Neural progenitor cell (in vitro differentiated cells): ENCODE results near the gene TAS2R14. TPM values are rescaled to one million over a fixed set of nuclear protein-coding genes. Genes with fewer than 3 reads are reported as not detected.

Source experiments
- DNase-seq: peaks from one replicate; pipeline ENCODE4 v3.0.0-alpha.2; 2016; ENCODE audit warnings: low spot score
- H2AFZ ChIP-seq: fragments of 200-600 bp; sonication (generic); replicated peaks from 2 replicates; pipeline ENCODE4 v1.6.1; 2016; ENCODE audit warnings: antibody characterized with exemption
- H3F3A ChIP-seq: fragments of 200-600 bp; sonication (generic); 2 replicates; pipeline ENCODE4 v1.6.1; 2016; ENCODE audit warnings: antibody characterized with exemption, low read depth
- H3K27ac ChIP-seq: fragments of 200-600 bp; sonication (generic); 2 replicates; pipeline ENCODE4 v1.5.1; 2016; ENCODE audit warnings: mild to moderate bottlenecking
- H3K27me3 ChIP-seq: fragments of 200-600 bp; sonication (generic); 2 replicates; pipeline ENCODE4 v1.6.1; 2016; ENCODE audit warnings: mild to moderate bottlenecking, moderate library complexity
- H3K36me3 ChIP-seq: fragments of 200-600 bp; sonication (generic); 2 replicates; pipeline ENCODE4 v1.5.1; 2016
- H3K4me1 ChIP-seq: fragments of 200-600 bp; sonication (generic); 2 replicates; pipeline ENCODE4 v1.6.1; 2016; ENCODE audit warnings: mixed run types
- H3K4me2 ChIP-seq: fragments of 200-600 bp; sonication (generic); 2 replicates; pipeline ENCODE4 v1.6.1; 2016
- H3K4me3 ChIP-seq: fragments of 200-600 bp; sonication (generic); 2 replicates; pipeline ENCODE4 v1.5.1; 2016
- H3K79me2 ChIP-seq: fragments of 200-600 bp; sonication (generic); 2 replicates; pipeline ENCODE4 v1.6.1; 2016; ENCODE audit warnings: low read depth
- H3K9ac ChIP-seq: fragments of 200-600 bp; sonication (generic); 2 replicates; pipeline ENCODE4 v1.6.1; 2016
- H3K9me3 ChIP-seq: fragments of 200-600 bp; sonication (generic); 2 replicates; pipeline ENCODE4 v1.5.1; 2016; ENCODE audit warnings: low read depth
- H4K20me1 ChIP-seq: fragments of 200-600 bp; sonication (generic); 2 replicates; pipeline ENCODE4 v1.6.1; 2016; ENCODE audit warnings: low read depth
- H3K27ac Mint-ChIP-seq: 3 replicates; pipeline ENCODE4 v1.8.0; 2021; ENCODE audit warnings: mixed read lengths
- H3K27me3 Mint-ChIP-seq: 2 replicates; pipeline ENCODE4 v1.8.0; 2022; ENCODE audit warnings: low read depth, mild to moderate bottlenecking, inconsistent platforms, moderate library complexity, mixed read lengths; ENCODE audit not compliant: insufficient read depth
- H3K36me3 Mint-ChIP-seq: 3 replicates; pipeline ENCODE4 v1.8.0; 2021; ENCODE audit warnings: mixed read lengths
- H3K4me1 Mint-ChIP-seq: 3 replicates; pipeline ENCODE4 v1.8.0; 2021; ENCODE audit warnings: mixed read lengths
- H3K4me3 Mint-ChIP-seq: 3 replicates; pipeline ENCODE4 v1.8.0; 2021; ENCODE audit warnings: mild to moderate bottlenecking, moderate library complexity, mixed read lengths
- H3K9me3 Mint-ChIP-seq: 3 replicates; pipeline ENCODE4 v1.8.0; 2020; ENCODE audit warnings: mixed read lengths
- EZH2 ChIP-seq: fragments of 200-600 bp; sonication (generic); IDR thresholded peaks from 2 replicates; pipeline ENCODE4 v1.6.1; 2017; ENCODE audit warnings: antibody characterized with exemption, mild to moderate bottlenecking, moderate library complexity
- EZH2phosphoT487 ChIP-seq: fragments of 200-600 bp; sonication (generic); IDR thresholded peaks from 2 replicates; pipeline ENCODE4 v1.6.1; 2017; ENCODE audit warnings: antibody characterized with exemption
- total RNA-seq: library from RNA; depleted of rRNA; stranded (reverse); fragments of >200 nt; gene quantifications from 2 replicates; pipeline ENCODE4 v1.2.3, GENCODE V29; 2015; ENCODE audit warnings: low replicate concordance
- TF ChIP-seq, protein P1 (sequence below): fragments of 200-600 bp; sonication (generic); IDR thresholded peaks from 2 replicates; pipeline ENCODE4 v1.5.1; 2017; ENCODE audit warnings: antibody characterized with exemption, mild to moderate bottlenecking

Gene TAS2R14, protein sequence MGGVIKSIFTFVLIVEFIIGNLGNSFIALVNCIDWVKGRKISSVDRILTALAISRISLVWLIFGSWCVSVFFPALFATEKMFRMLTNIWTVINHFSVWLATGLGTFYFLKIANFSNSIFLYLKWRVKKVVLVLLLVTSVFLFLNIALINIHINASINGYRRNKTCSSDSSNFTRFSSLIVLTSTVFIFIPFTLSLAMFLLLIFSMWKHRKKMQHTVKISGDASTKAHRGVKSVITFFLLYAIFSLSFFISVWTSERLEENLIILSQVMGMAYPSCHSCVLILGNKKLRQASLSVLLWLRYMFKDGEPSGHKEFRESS
- 4.1 and 7.0 TPM in 2 replicates for total RNA-seq

DNA sequence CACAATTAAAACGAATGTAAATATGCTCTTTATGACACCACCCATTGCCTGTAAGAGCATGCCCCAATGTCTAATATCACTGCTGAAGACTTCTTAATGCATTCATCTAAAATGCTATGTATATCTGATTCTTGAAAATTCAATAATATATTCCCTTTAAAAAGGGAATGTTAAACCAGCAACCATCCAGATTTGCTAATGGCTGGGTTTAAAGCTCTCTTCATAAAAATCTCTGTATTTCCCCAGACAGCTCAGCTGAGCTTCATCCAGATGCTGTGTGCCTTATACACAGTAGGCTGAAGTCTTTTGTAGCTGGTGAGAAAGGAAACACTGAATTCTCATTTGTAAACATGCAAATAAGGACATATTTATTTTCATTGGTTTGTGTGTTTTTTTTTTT is at the start of gene TAS2R14:
Gene TAS2R14, minus strand, starts transcription at position 101 of the 400 bp plus-strand sequence. Its CDS starts 56 bp downstream, at position 45.
- peak within 1 kb of the TSS; percentile 55 for H3K27ac Mint-ChIP-seq
- H3K36me3 Mint-ChIP-seq = peaks cover 2% of the 10 kb centered on the region
- Histone ChIP-seq H3K9me3 (no peaks in the 10 kb centered on the region), H3K27ac (no peak within 1 kb of the TSS), H3K36me3 (no peaks in the 10 kb centered on the region), H3F3A (no peaks in the 10 kb centered on the region), H3K9ac (no peak within 1 kb of the TSS), H3K27me3 (no peaks in the 10 kb centered on the region), H3K4me2 (no peak within 1 kb of the TSS), H2AFZ (no peak within 1 kb of the TSS), H4K20me1 (no peaks in the 10 kb centered on the region), H3K4me3 (no peak within 1 kb of the TSS), H3K4me1 (no peaks in the 10 kb centered on the region), H3K79me2 (no peaks in the 10 kb centered on the region)
- H3K4me3 Mint-ChIP-seq = no peak within 1 kb of the TSS
- no peak for DNase-seq
- TF ChIP-seq EZH2phosphoT487 (no peak), EZH2 (no peak)
- TF ChIP-seq, protein P1, sequence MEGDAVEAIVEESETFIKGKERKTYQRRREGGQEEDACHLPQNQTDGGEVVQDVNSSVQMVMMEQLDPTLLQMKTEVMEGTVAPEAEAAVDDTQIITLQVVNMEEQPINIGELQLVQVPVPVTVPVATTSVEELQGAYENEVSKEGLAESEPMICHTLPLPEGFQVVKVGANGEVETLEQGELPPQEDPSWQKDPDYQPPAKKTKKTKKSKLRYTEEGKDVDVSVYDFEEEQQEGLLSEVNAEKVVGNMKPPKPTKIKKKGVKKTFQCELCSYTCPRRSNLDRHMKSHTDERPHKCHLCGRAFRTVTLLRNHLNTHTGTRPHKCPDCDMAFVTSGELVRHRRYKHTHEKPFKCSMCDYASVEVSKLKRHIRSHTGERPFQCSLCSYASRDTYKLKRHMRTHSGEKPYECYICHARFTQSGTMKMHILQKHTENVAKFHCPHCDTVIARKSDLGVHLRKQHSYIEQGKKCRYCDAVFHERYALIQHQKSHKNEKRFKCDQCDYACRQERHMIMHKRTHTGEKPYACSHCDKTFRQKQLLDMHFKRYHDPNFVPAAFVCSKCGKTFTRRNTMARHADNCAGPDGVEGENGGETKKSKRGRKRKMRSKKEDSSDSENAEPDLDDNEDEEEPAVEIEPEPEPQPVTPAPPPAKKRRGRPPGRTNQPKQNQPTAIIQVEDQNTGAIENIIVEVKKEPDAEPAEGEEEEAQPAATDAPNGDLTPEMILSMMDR = no peak
- peaks cover 3% of the 10 kb centered on the region for H3K4me1 Mint-ChIP-seq
- peaks cover 4% of the 10 kb centered on the region for H3K27me3 Mint-ChIP-seq
- H3K9me3 Mint-ChIP-seq = peaks cover 3% of the 10 kb centered on the region

DNA sequence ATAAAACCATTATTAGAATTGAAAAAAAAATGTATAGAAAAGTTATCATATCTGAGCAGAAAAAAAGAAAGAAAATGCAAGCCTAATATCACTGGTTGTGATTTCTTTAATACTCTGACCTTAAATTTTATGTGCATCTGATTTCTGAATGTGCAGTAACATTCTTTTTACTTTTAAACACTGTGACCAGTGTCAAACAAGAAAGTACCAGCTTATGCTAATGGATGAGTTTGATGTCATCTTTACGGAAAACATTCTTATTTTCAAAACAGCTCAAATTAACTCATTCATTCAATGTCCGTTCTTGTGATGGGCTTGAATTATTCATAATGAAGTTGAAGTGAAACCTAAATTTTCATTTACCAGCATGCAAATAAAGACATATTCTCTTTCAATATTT is 47.7 kb upstream of the TAS2R14 start, which contains the start of gene TAS2R50:
Gene TAS2R50, minus strand, starts transcription at position 101 of the 400 bp plus-strand sequence. Its CDS starts 52 bp downstream, at position 49.
- Histone ChIP-seq H3K9ac (no peak within 1 kb of the TSS), H2AFZ (no peak within 1 kb of the TSS), H3K4me1 (no peaks in the 10 kb centered on the region), H3K27me3 (no peaks in the 10 kb centered on the region), H4K20me1 (no peaks in the 10 kb centered on the region), H3F3A (no peaks in the 10 kb centered on the region), H3K9me3 (no peaks in the 10 kb centered on the region), H3K36me3 (peaks cover 5% of the 10 kb centered on the region), H3K79me2 (no peaks in the 10 kb centered on the region), H3K4me2 (no peak within 1 kb of the TSS), H3K27ac (no peak within 1 kb of the TSS), H3K4me3 (no peak within 1 kb of the TSS)
- DNase-seq = no peak
- no peaks in the 10 kb centered on the region for H3K27me3 Mint-ChIP-seq
- peaks cover 16% of the 10 kb centered on the region for H3K36me3 Mint-ChIP-seq
- no peak within 1 kb of the TSS for H3K4me3 Mint-ChIP-seq
- TF ChIP-seq EZH2phosphoT487 (no peak), EZH2 (no peak)
- TF ChIP-seq, protein P1 = no peak
- H3K9me3 Mint-ChIP-seq = peaks cover 7% of the 10 kb centered on the region
- H3K27ac Mint-ChIP-seq = no peak within 1 kb of the TSS
- H3K4me1 Mint-ChIP-seq = no peaks in the 10 kb centered on the region

DNA sequence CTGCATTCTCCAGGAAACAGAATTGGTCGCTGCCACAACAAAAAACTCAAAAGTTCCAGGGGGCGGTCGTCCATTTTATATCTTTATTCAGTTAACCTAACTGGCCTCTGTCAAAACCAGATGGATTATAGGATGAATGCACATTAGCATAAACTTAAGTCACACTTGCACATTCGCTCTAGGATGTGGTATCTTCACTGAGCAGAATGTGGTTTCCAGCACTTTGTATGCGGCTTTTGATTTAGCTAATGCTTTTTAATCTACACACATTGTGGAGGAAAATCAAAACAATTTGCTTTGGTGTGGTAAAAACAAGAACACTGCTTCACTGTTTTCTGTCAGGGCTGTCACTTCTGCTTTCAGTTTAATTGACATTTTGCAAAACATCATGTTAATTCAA is 43.2 kb upstream of the TAS2R14 start:
- Mint-ChIP-seq H3K9me3 (peaks cover 4% of the 10 kb centered on the region), H3K36me3 (peaks cover 5% of the 10 kb centered on the region), H3K4me1 (no peaks in the 10 kb centered on the region), H3K27ac (no peak overlapping the region), H3K4me3 (no peak overlapping the region), H3K27me3 (no peaks in the 10 kb centered on the region)
- Histone ChIP-seq H3K4me3 (no peak overlapping the region), H3K9me3 (no peaks in the 10 kb centered on the region), H2AFZ (no peak overlapping the region), H3K9ac (no peak overlapping the region), H4K20me1 (no peaks in the 10 kb centered on the region), H3K4me2 (no peak overlapping the region), H3K79me2 (peaks cover 5% of the 10 kb centered on the region), H3K4me1 (no peaks in the 10 kb centered on the region), H3K36me3 (no peaks in the 10 kb centered on the region), H3F3A (no peaks in the 10 kb centered on the region), H3K27me3 (no peaks in the 10 kb centered on the region), H3K27ac (no peak overlapping the region)
- TF ChIP-seq EZH2phosphoT487 = no peak
- TF ChIP-seq EZH2 = no peak
- TF ChIP-seq, protein P1 = no peak
- no peak for DNase-seq
